GM03348 (cell line): ENCODE results near the gene BTC.
"Not testable (repeated sequence)": the region's sequence is repeated elsewhere in the genome, so short reads cannot be mapped to it uniquely, and the experiment has no call there.

Experiments used
- DNase-seq: peaks from one replicate; pipeline ENCODE4 v3.0.0; 2012; ENCODE audit warnings: low spot score

The BTC gene, protein sequence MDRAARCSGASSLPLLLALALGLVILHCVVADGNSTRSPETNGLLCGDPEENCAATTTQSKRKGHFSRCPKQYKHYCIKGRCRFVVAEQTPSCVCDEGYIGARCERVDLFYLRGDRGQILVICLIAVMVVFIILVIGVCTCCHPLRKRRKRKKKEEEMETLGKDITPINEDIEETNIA

DNA sequence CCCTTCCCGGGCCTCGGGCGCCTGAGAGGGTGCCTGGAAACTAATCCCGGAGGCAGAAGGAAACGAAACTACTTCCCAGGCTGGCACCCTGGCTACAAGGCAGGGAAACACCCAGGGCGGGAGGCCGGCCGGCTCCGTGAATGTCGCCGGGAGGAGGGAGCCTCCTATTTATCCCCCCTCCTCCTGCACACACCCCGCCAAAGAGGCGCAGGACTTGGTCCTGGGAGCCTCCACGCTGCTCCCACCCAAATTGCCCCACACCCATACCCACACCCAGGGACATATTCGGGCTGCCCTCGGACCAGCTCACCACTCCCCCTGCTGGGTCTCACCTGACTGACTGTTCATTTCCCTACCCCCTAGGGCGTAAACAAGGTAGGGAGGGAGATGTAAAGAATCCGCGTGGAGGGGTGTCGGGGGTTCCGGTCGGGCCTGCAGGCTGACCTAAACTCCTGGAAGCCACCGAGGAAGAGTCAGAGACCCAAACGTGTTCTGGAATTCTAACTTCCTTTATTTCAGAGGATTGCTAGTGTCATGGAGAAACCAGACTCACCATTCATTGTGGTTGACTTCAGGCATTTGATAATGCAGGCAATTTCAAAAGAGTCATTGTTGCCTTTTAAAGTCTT lies at the start of gene BTC:
Gene BTC, minus strand, starts transcription at position 142 of the 629 bp plus-strand sequence. CDS start 198 bp downstream, outside the sequence.
- DNase-seq, result peak; percentile 39

DNA sequence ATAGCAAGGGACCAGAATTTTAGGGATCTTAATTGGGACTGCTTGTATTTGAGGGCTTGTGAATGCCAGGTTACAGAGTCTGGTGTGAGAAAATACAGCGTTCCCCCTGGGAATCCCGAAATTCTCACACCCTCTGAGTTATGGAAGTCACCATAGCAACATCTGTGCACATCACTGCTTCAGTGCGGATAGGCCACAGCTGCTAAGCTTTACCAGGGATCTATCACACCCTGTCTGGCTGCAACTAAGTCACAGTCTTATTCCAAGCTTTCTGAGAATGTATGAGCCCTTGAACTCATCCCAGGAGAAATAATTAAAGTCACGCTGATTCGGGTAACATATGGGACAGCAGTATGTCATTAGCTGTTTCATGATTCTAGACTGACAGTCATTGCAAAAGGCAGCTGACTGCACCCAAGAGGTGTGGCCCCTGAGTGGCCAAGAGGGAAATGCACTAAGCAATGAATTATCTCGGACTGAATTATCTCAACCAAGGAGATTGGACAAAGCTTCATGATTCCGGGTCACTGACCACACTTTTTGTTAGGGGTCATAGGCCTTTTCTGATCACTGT lies 46.7 kb upstream of the BTC start:
- DNase-seq, result no peak

DNA sequence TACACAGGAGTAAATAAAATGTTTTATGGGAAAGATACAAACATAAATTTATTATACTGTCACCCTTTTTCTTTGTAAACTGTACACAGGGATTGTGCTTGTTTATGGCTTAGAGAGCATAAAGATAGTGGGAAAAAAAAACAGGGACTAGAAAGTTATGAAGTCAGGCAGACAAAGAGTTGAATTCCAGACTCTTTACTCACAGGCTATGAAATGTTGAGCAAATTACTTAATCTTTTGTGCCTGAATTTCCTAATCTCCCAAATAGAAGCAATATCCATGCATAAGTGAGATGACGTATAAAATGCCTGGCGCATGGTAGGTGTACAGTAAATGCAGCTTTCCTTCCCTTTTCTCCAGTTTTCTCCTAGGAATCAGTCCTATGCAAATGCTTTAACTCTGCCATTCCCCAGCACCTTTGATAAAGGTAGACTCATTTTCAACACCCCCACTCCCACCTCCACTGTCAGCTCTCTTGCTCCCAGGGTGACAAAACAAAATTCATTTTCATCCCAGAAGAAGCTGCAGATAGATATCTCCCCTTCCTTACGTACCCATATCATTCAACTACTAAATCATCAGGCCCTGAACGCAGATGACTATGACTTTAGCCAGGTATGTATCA lies 44.5 kb upstream of the BTC start:
- peak; percentile 14 for DNase-seq

DNA sequence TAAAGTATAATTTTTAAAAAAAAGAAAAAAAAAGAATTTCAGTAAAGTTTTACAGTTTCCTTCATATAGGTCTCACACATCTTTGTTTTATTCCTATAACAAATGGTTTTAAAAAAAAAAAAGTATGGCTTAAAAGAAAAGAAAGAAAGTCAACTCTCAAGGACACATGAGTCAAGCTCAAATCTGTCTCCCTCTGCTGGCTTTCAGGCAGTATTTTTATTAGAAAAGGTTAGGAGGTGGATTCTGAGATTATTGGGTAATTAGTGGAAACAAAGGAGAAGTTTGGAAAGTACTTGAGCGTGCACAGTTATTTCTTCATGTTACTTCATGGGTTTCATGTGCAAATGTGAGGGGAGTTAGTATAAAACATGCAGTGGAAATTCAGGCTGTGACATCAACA lies 36.6 kb upstream of the BTC start:
- no peak for DNase-seq

DNA sequence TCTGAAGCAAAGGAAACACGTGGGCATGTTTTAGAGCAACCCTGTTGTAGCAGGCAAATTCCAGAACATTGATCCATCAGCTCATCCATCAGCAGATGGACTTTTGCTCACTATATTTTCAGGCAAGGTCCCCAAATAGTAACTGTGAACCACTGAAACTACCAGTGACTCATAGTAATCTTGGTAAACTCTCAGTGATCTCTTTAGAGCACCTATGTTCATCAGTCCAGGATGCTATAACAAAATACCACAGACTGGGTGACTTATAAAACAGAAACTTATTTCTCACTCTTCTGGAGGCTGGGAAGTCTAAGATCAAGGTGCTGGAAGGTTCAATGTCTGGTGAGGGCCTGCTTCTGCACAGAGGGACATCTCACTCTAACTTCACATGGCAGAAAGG lies 28.9 kb upstream of the BTC start:
- no peak for DNase-seq

DNA sequence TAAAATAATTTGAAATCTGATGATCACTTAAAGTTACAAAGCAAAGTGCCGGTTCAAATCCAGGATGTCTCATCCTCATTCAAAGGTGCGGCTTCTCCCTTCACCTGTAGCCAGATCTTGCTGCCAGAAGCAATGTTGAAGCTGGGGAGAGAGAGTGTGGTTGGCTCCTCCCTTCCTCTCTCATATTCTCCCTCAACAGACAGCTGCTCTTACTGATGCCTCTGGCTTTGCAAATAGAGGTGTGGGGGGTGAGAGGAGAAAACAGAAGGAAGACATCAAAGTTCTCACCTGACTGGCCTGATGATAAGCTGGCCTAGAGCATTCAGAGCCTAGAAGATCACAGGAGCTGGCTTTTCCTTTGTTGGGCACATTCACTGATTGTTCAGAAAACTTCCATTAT lies 28.3 kb upstream of the BTC start:
- no peak for DNase-seq

DNA sequence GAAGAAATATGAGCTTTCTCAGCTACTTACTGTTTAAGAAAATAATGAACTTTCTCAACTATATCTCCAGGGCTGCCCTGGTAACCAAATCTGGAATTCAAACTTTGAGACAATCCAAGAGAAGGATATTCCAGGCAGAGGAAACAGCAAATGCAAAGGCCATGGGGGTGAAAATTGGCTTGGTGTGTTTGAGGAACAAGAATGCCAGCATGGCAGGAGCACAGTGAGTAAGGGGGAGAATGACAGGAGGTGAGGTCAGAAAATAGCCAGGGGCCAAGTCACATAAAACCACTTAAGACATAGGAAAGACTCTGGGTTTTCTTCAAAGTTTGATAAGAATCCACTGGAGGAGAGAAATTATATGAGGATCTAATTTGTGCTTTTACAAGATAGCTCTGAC lies 27.2 kb upstream of the BTC start:
- no peak for DNase-seq

DNA sequence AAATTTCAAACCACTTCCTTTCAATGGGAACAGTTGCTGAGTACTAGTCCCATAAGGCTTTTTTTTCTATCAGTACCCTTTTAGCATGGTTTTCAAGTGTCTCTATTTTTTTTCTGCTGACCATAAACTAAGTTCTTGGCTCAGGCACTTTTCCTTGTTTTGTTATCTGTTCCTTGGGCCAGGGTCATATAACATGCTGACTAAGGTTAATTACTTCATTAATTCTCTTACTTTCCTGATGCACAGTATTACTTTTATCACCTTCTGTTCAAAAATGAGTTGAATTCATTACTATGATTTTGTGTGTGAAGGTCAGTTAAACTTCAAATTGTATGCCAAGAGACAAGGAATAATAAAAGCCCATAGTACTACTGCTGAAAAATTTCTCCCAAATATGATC lies 19.7 kb upstream of the BTC start:
- no peak for DNase-seq

DNA sequence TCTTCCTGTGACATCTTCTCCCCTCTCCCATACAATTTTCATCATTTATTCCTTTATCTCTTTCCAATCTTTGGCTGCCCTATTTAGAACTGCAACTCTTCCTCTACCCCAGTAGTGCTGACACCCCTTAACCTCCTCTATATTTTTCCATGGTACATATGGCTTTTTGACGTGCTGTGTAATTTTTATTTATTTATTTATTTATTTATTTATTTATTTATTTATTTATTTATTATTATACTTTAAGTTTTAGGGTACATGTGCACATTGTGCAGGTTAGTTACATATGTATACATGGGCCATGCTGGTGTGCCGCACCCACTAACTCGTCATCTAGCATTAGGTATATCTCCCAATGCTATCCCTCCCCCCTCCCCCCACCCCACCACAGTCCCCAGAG lies 17.7 kb upstream of the BTC start:
- DNase-seq, result not testable (repeated sequence)

DNA sequence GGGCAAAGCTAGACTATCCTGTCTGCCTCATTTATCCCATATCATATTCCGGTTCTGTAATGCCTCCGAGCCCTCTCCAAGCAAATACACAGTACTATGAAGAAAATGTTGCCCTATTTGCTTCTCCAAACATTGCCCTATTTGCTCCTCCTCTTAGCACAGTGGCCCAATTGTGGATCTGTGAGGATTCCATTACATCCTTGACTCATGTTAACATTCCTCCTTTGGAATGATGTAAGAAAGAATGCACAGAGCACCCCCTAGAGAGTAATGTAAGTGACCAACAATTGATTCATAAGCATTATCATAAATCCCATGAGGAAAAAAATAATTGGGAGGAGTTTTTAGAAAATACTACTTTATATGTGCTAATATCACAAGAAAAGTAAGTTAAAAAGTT lies 11.3 kb upstream of the BTC start:
- DNase-seq, result peak; percentile 9

DNA sequence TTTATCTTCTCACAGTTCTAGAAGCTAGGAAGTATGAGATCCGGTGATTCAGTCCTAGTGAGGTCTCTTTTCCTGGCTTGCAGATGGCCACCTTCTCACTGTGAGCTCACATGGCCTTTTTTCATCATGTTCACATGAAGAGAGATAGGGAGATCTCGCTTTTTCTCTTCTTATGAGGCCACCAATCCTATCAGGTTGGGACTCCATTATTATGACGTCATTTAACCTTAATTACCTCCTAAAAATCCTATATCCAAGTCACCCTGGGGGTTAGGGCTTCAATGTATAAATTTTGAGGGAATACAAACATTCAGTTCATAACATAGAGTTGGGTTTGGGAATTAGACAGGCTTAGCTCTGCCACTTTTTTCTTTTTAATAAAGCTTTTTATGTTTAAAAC lies 6.0 kb upstream of the BTC start:
- DNase-seq, result no peak

DNA sequence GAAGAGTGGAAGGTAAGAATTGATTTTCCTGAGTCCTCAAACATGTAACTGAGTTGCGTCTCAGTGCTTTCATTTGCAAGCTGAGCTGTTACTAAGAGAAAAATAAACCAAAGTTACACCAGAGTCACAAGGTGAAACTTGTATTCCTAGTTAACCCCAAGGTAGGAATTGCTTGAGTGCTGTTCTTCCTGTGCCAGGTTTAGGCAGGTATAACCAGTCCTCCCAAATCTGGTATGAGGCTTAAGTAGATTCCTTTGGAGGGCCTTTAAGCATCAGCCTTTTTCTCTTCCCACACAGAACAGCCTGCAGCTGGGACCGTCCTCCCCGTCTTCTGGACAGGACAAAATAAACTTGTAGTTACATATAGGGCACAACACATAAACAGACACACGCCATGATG lies 2.3 kb upstream of the BTC start:
- DNase-seq, result no peak

DNA sequence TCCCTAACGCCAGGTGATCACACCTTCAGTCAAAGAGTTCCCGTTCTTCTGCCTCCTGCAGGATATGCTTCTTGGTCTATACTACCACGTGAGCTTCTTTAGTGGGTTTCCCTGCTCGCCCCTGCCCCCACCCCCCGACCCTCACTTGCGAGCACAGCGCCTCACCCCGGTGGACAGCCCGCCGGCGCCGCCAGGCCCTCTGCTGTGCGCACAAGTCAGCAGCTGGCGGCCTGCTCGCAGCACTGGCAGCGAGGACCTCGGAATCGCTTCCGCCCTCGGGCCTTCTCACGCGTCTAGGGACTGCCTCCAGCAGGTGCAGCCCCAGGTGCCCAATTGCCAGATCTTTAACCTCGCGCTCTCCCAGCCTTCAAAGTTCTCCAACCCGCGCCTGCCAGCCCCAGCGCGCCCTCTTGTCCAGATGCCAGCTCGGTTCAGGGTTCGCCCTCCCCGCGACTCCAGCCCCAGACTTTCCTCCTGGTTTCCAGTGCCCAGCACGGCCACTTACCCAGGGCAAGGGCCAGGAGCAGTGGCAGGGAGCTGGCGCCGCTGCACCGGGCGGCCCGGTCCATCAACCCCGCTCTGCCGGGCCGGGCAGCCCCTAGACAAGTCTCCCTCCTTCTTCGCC lies 454 bp downstream of the BTC start:
- peak; percentile 47 for DNase-seq

DNA sequence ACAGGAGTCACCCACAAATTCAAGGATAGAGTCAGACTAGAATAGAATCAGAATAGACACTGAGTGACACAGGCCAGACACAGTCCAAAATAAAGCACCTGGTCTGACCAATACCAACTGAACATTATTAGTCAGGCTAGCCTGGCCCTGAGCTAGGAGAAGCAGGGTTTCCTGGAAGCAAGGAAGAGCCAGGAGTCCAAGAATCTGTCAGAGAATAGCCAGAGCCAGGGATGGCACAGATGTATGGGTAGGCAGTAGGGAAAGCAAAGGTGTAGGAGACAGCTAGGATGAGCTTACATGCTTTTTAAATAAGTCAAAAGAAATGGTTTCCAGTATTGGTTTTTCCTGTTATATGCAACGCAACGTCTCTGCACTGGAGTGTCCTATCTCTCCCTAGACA lies 3.7 kb downstream of the BTC start:
- no peak for DNase-seq

DNA sequence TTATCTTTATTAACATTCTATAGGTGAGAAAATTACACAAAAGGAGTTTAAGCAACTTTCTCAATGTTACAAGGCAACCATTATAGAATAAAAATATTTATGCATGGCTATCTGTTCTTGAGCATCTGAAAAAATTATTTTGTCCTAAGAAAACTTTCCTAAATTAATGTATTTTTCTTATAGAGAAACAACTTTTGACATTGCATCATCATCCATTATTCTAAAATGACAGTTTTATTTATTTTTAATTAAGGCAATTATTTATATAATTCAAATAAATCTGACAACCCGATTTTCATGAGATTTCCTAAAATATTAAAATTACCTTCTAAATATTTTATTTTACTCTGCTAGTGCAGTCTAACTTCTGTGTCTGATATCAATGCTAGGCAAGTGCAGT lies 4.8 kb downstream of the BTC start:
- no peak for DNase-seq

DNA sequence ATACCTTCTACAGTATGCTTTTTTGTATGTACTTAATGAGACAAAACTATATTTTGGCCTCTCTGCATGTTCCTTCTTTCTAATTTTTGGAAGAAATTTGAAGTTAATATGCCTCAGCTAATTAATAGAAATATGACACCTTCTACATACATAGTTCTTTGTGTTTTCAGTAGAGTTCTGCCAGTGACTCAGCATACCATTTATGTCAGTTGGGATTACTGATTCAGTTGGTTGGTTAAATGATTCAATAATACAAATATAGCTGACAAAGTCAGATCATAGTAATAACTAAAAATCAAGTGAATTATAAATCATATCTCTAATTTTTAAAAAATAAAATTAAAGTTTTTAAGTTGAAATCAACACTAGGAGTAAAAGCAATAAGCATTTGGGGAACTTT lies 16.8 kb downstream of the BTC start:
- no peak for DNase-seq

DNA sequence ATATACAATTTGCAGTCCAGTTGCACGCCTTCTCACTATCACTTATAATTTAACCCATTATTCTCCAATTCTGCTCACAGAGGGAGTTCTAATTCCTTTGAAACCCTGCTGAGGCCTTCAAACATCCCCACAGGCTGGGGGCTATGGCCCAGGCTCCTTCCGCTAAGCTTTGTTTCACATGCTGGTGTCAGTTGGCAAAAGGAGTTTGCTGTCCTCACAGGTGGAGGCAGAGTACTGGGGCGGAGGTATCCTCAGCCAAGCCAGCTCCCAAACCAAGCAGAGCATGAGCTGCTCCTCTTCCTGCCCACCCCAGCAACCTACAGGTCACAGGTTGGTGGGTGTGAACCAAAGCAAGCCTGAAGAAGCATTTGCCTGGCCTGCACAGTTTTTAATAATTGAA lies 21.5 kb downstream of the BTC start:
- DNase-seq, result no peak

DNA sequence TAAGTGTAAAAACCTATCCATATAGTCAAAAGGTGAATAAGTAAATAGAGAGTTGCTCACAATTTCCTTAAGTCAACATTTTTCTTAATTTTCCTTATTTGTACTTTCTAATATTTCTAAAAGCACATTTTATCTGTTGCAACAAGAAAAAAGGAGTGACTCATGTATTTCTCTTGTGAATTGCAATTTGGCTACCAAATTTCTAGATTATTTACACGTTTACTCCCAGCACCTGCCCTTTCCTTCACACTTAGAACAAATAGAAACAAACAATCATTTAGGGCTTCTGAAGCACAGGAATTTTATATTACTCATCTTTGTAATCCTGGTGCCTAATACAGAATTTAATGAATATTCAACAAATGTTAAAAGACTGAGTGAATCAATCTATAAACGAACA lies 22.2 kb downstream of the BTC start:
- DNase-seq, result no peak

DNA sequence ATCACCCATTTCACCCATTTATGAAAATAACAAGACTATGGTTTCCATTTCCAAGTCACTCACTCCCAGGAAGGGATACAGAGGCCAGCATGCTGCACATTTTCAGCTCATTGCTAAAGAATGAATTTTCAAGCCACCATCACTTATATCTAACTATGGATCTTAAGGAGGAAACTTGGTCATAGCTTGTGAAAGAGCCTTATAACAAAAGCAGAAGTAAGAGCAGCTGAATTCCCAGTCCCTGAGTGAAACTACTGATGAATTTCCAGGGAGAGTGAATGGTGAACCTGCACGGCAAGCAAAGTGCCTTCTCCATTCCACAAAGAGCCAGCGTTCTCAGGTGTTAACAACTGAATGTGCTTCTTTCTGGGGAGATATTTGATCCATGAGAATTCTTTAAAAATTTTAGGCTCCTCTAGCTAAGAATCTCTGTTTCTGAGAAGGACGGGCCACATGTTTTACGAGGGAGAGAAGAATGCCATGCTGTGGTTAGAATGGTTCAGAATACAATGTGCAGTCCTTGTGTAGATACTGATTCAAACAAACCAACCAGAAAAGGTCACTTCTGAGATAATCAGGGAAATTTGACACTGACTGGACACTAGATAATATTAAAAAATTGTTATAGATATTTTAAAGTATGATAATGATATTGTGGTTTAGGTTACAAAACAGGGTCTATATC lies 24.0 kb downstream of the BTC start:
- DNase-seq, result no peak

DNA sequence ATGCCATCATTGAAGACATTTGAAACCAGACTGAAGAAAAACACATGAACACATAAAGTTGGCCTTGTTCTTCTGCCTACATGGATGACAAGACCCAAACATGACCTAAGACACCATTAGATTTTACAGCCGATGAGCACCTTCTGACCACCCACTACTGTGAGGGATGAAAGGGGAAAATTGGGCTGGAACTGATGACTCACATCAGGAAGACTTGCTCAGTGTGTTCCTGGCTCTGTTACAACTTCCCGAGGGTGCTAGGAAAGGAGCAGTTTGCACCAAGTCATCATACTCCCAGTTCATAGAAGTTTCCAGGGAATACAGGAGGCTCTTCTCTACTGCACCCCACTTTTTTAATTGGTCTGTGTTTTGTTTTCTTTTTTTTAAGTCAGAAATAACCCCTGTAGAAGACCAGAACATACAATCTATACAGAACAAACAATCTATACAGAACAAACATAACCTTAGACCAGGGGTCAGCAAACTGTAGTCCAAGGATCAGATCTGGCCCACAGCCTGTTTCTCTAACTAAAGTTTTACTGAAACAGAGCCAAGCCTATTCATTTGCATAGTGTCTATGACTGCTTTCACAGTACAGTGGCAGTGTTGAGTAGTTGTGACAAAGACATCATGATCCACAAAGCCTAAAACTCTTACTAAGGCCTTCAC lies 25.3 kb downstream of the BTC start:
- no peak for DNase-seq

DNA sequence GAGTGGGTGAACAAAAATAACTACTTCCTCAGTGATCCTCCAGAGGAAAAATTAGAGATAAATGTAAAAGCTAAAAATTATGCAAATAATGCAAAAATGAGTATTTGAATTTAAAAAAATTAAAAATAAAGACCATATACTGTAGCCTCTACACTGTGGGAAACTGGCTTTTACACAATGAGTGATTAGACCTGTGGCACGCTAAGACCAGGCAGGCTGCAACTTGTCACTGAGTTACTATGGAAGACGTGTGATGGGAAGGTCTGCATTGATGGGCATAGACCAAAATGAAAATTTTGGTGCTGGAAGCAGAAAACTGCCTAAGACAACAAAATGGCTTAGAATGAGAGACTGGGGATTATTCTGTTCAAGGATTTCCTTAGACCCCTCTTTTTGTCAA lies 30.2 kb downstream of the BTC start:
- no peak for DNase-seq

DNA sequence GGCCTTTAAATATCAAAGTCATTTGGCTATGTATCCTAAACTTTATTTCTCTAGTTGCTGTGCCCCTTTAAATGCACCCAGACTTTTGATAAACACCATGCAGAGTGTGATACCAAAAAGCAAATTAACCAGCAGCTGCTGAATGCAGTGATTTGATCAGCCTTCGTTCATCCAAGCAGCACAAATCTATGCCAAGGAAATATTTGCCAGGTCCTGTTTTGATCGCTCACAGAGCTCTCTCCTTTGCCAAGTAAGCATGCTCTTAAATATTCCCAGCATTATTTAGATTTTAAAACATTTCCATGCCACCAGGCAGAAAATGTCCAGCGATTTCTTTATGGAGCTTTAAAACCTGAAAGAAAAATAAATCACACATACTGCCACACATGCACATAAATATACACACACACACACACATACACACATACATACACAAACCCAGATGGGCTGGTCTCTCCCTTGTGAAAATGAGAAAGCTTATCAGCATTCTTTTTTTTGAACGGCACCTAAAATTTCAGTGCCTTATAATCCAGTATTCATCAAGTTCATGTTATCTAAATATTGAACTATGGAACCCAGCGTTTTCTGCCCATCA lies 35.7 kb downstream of the BTC start:
- DNase-seq, result no peak
